NCI-H1092 (cell line): ENCODE measurements around the gene PLPPR3.

Experiments used
- DNase-seq: peaks from one replicate; lab custom pipeline; 2025; lab: John Stamatoyannopoulos, UW

Gene PLPPR3

DNA sequence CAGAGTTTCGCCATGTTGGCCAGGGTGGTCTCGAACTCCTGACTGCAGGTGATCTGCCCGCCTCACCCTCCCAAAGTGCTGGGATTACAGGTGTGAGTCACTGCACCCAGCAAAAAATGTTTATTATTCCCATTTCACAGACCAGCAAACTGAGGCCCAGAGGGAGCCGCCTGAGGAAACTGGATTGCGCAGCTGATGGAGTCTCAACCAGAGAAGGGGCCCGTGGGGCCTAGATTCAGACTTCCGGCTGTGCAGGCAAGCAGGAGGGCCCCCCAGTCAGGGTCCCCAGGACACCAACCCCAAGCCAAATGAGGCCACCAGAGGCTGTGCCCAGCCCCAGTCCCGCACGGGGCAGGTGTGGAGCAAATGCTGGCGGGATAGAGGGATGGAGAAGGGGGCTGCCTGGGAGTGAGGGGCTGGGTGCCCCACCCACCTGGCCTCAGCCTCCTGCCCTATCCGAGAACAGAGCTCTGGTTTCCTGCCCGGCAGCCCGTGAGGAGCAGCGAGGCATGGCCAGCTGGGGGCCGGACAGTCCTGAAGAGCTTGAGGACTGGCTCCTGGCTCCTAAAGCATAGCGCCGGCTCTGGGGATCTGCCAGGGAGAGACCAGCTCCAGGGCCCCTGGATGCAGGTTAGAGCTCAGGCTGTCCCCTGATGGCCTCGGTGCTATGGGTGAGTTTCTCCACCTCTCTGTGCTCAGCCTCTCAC lies 48.9 kb downstream of the PLPPR3 start:
- DNase-seq: no peak

DNA sequence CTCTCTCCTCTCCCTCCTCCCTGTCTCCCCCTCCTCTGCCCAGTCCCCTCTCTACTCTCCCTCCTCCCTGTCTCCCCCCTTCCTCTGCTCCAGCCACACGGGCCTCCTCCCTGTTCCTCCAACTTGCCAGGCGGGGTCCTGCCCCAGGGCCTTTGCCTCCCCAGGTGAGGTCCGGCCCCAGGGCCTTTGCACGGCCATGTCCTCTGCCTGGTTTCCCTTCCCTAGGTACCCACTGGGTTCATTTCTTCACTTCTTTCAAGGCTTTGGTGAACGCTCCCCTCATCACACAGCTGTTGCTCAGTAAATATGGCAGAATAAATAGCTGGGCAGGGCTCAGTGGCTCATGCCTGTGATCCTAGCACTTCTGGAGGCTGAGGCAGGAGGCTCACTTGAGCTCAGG lies 49.7 kb downstream of the PLPPR3 start:
- DNase-seq: no peak

DNA sequence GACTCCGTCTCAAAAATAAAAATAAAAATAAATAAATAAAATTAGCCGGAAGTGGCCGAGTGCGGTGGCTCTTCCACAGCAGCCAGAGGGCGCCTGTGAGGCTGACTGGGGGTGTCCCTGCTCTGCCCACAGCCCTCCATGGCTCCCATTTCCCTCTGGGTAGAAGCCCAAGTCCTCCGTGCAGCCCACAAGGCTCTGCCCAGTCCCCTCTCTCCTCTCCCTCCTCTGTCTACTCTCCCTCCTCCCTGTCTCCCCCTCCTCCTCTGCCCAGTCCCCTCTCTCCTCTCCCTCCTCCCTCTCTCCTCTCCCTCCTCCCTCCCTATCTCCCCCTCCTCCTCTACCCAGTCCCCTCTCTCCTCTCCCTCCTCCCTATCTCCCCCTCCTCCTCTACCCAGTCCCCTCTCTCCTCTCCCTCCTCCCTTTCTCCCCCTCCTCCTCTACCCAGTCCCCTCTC lies 50.4 kb downstream of the PLPPR3 start:
- no peak for DNase-seq

DNA sequence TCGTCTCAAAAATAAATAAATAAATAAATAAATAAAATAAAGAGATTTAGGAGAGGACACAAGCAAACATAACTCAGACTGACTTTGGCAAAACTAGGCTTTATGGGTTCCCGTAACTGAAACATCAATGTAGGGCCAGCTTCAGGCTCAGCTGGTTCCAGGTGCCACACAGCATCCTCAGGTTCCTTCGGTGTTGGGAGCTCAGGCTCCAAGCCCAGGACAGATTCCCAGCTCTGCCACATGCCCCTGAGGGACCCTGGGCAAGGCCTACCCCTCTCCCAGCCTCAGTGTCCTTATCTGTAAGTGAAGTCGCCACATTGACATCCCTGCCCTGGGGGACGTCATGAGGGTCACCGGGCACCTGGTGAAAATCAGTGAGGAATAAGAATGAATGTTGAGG lies 52.1 kb downstream of the PLPPR3 start:
- DNase-seq: no peak

DNA sequence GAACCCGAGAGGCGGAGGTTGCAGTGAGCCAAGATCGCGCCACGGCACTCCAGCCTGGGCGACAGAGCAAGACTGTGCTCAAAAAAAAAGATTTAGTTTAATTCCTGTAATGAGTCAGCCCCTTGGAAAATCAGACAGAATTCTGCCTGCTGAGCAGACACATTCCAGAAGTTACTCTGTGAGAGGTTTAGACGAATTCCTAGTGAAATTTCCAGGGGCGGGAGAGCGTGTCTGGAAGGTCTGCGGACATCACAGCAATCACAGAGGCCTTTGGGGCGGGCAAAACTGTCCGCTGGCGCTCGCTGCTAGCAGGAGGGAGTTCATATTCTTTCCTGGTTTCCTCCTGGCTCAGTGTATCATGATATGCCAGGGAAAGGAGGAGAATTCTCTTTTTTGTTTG lies 53.3 kb downstream of the PLPPR3 start:
- no peak for DNase-seq

DNA sequence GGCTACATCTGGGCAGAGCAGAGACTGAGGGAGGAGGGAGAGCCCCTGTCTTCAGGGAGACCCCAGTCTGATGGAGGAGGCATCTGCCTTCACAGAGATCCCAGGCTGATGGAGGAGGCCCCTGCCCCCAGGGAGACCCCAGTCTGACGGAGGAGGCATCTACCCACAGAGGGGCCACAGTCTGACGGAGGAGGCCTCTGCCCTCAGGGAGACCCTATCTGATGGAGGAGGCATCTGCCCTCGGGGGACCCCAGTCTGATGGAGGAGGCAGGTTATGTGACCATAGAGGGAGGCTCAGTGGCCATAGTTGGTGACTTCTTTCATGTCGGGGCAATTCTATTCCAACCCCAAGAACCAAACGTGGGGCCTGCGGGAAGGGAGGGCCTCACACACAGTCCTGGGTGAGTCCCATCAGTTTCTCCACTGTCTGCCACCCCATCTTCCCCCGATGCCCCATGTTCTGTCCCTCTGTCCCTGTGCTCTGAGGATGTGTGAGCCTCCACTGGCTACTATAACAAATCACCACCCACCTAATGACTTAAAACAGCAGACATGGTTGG lies 56.5 kb downstream of the PLPPR3 start:
- no peak for DNase-seq

DNA sequence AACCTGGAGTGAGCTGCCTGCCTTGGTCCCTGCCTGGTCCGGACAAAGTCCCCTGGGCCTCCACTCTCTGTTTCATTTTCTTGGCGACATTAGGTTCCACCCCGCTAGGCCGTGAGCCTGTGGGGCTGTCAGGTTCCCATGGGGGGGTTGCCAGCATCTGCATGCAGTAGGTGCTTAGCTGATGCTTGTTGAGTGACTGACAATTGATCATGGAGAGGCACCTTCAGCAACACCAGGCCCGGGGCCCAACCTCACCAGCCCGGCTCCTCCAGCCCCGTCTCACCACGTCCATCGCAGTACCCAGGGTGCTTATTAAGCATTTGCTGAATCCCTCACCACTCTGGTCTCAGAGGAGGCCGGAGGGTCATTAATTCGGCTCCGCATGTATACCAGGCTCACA lies 57.5 kb downstream of the PLPPR3 start:
- no peak for DNase-seq

DNA sequence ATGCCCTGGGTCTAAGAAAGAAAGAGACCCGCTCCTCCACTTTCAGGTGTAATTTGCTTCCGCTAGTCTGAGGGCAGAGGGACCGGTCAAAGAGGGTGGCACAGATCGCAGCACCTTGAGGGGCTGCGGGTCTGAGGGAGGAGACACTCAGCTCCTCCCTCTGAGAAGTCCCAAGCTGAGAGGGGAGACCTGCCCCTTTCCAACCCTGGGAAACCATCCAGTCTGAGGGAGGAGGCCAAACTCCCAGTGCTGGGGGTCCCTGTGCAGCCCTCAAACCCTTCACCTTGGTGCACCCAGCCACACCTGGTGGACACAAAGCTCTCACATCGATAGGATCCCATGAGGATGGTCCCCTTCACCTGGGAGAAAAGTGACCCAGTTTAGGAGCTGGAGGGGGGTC lies 57.9 kb downstream of the PLPPR3 start:
- DNase-seq: no peak

DNA sequence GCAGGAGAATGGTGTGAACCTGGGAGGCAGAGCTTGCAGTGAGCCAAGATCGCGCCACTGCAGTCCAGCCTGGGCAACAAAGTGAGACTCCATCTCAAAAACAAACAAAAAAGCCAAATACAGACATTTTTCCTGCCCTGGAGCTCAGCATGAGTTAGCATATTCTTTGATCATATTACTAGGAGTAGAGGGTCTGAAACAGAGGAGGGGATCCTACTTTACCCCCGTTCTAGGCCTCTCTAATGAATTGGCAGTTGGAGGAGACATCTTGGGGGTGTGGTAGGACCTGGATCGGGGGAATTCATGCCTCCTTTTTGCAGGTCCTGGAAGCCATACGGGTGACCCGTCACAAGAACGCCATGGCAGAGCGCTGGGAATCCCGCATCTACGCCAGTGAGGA lies 58.6 kb downstream of the PLPPR3 start:
- no peak for DNase-seq
